Transverse colon (tissue), 4 donors: ENCODE results near the gene KCNE1. TPM values are rescaled to one million over a fixed set of nuclear protein-coding genes. Genes with fewer than 3 reads are reported as not detected.

ENCODE experiments used
- DNase-seq: peaks from one replicate; pipeline ENCODE4 v3.0.0-alpha.2; 2019
- H3K27ac ChIP-seq, 4 donors: fragments of 200-600 bp; sonication (generic); 2 replicates each; pipeline ENCODE4 v1.5.1; 2016 to 2018; ENCODE audit warnings: inconsistent platforms in 4 of 4
- H3K27me3 ChIP-seq: fragments of 200-600 bp; sonication (generic); 2 replicates; pipeline ENCODE4 v1.5.1; 2017; ENCODE audit warnings: inconsistent platforms
- H3K36me3 ChIP-seq, 4 donors: fragments of 200-600 bp; sonication (generic); 2 replicates each; pipeline ENCODE4 v1.5.1; 2017 to 2019; ENCODE audit warnings: inconsistent platforms in 4 of 4
- H3K4me1 ChIP-seq, 4 donors: fragments of 200-600 bp; sonication (generic); 2 replicates each; pipeline ENCODE4 v1.5.1; 2017 to 2020; ENCODE audit warnings: inconsistent platforms in 4 of 4
- H3K4me3 ChIP-seq, 4 donors: fragments of 200-600 bp; sonication (generic); 1 replicate in 1 of 4; 2 replicates in 3 of 4; pipeline versions ENCODE4 v1.5.1 to v1.6.1; 2017 to 2019; ENCODE audit warnings: inconsistent platforms in 4 of 4
- H3K9me3 ChIP-seq, 2 donors: fragments of 200-600 bp; sonication (generic); 2 replicates each; pipeline ENCODE4 v1.5.1; 2017 to 2019; ENCODE audit warnings: inconsistent platforms in 2 of 2
- EP300 ChIP-seq: sonication (generic); formaldehyde crosslinking; IDR thresholded peaks from one replicate; pipeline ENCODE4 v1.6.1; 2017; ENCODE audit warnings: antibody characterized with exemption, low read depth
- POLR2A ChIP-seq: fragments of 450-650 bp; IDR thresholded peaks from one replicate; pipeline ENCODE4 v1.6.1; 2016; ENCODE audit warnings: antibody characterized with exemption, mild to moderate bottlenecking, moderate library complexity
- POLR2AphosphoS5 ChIP-seq, 3 donors: sonication (generic); formaldehyde crosslinking; IDR thresholded peaks; one replicate each; pipeline ENCODE4 v1.6.1; 2016; ENCODE audit warnings: antibody characterized with exemption in 3 of 3
- WGBS, 2 donors: methylation state at CpG; one replicate each; pipeline ENCODE4 v1.1.5; 2018; ENCODE audit warnings: low coverage in 1 of 2; 5-methylcytosine and 5-hydroxymethylcytosine counted together
- in situ Hi-C, 4 donors: fragments of 200-750 bp; cut with MboI; loops; one replicate each; pipeline versions ENCODE4 v1.15.0 to v1.15.1; 2017; ENCODE audit warnings: low sequenced_read_pairs in 3 of 4, low pct_ligation_motif_present in 1 of 4, low pct_unique_long_range_greater_than_20kb in 1 of 4
- intact Hi-C: fragments of 100-400 bp; cut with DNase I; formaldehyde crosslinking; loops from one replicate; pipeline ENCODE4 v1.15.1; 2023; ENCODE audit warnings: low total_unique reads
- total RNA-seq, 4 donors: library from RNA; depleted of rRNA; stranded (reverse); fragments of >200 nt; gene quantifications; one replicate each; pipeline ENCODE4 v1.1.0, GENCODE V29; 2016
- TF ChIP-seq, protein P1 (sequence below), 5 experiments: fragments of 200-600 bp in 3 of 5; fragments of 450-650 bp in 2 of 5; sonication (generic) in 3 of 5; IDR thresholded peaks; 1 replicate in 2 of 5; 2 replicates in 3 of 5; pipeline ENCODE4 v1.5.1; 2016 to 2017; ENCODE audit warnings: antibody characterized with exemption in 5 of 5, inconsistent platforms in 3 of 5, mild to moderate bottlenecking in 2 of 5, moderate library complexity in 1 of 5

Gene KCNE1
- total RNA-seq, 4 donors from 2014 or later: 1.5 to 2.6 (median 2.4) TPM; not detected in 1

DNA sequence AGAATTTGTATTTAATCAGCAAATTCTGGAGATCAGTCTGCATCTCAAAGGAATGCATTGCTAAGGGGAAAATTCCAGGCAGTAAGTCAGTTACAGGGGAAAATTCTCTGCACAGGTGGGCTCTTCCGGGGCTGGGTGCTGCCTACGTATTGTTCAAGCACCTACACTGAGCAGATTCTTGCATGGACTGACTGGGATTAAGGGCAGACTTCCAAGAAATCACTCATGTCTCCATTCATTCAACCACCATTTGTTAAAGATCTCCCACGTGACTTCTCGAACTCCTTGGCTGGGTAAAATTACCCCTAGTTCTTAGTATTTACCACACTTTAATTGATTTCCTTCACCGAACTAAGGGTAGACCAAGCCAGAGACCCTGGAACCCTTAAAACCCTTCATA, 28.2 kb upstream of the KCNE1 start:
- no peak for DNase-seq
- peaks cover 5 to 20% (median 20%) of the 10 kb centered on the region in 4 donors for H3K4me1 ChIP-seq
- no peaks in the 10 kb centered on the region for H3K9me3 ChIP-seq
- no peaks in the 10 kb centered on the region for H3K27me3 ChIP-seq
- TF ChIP-seq POLR2A: no peak
- no peak for TF ChIP-seq POLR2AphosphoS5 (IDR thresholded peaks at IDR 0.05)
- no peak for TF ChIP-seq EP300
- TF ChIP-seq, protein P1, sequence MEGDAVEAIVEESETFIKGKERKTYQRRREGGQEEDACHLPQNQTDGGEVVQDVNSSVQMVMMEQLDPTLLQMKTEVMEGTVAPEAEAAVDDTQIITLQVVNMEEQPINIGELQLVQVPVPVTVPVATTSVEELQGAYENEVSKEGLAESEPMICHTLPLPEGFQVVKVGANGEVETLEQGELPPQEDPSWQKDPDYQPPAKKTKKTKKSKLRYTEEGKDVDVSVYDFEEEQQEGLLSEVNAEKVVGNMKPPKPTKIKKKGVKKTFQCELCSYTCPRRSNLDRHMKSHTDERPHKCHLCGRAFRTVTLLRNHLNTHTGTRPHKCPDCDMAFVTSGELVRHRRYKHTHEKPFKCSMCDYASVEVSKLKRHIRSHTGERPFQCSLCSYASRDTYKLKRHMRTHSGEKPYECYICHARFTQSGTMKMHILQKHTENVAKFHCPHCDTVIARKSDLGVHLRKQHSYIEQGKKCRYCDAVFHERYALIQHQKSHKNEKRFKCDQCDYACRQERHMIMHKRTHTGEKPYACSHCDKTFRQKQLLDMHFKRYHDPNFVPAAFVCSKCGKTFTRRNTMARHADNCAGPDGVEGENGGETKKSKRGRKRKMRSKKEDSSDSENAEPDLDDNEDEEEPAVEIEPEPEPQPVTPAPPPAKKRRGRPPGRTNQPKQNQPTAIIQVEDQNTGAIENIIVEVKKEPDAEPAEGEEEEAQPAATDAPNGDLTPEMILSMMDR (IDR thresholded peaks at IDR 0.05): no peak
- in situ Hi-C loops (no loop called here), intact Hi-C loops (loop anchor here (5.0 kb wide), 1 partner anchor 42 kb away; no protein-coding TSS in a partner anchor)
- H3K36me3 ChIP-seq: no peaks in the 10 kb centered on the region
- H3K27ac ChIP-seq: no peak overlapping the region
- H3K4me3 ChIP-seq: no peak overlapping the region
- 88 to 92% methylated on average over 2 to 5 of the region's 5 CpGs for WGBS, 2 donors

DNA sequence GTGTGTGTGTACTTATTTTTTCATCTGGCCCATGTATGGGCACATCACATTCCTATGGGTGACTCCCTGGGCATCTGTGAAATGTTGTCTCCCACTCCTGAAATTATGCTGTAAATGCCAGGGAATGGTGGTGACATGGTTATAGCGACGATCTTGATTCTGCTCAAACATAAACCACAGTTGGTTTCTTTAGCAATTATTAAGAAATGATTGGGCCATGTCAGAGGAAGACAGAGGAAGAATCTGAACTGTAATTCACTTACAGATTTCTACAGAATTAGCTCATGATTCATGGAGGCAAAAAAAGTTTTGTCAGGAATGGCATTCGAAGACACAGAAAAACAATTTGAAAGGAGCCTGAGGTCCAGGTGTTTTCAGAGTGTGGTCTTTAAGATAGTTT, 25.8 kb upstream of the KCNE1 start:
- Histone ChIP-seq H3K27me3 (no peaks in the 10 kb centered on the region), H3K9me3 (no peaks in the 10 kb centered on the region), H3K4me1 (peaks cover 0 to 4% (median 0%) of the 10 kb centered on the region in 4 donors), H3K4me3 (no peak overlapping the region), H3K27ac (no peak overlapping the region), H3K36me3 (no peaks in the 10 kb centered on the region)
- no peak for TF ChIP-seq POLR2AphosphoS5 (IDR thresholded peaks at IDR 0.05)
- TF ChIP-seq, protein P1 (IDR thresholded peaks at IDR 0.05): no peak
- no peak for TF ChIP-seq POLR2A
- no peak for TF ChIP-seq EP300
- WGBS, 2 donors: 89 to 97% methylated on average over 3 of the region's 3 CpGs
- in situ Hi-C loops: no loop called here
- DNase-seq: no peak
- intact Hi-C loops: no loop called here

DNA sequence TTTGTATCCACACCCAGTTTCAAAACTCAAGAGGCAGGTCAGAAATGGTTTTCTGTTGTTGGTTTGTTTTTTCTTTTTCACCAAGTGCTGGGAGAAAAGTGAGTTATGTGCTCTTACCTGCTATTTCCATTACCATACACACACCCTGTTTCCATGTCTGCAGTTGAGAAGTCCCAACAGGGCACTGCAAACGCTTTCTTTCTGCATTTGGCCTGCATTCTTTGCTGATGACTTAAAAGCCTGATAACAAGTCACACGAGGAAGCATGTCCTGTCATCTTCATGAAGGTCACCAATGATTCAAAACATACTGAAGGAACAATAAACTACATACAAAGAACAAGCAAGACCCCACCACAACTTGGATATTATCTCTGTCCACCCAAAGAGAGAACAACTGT, 24.8 kb upstream of the KCNE1 start:
- H3K27ac ChIP-seq: no peak overlapping the region
- no peaks in the 10 kb centered on the region for H3K36me3 ChIP-seq
- DNase-seq: no peak
- 35 to 54% methylated on average over 2 of the region's 2 CpGs for WGBS, 2 donors
- in situ Hi-C loops (no loop called here), intact Hi-C loops (no loop called here)
- H3K27me3 ChIP-seq: no peaks in the 10 kb centered on the region
- H3K4me3 ChIP-seq: no peak overlapping the region
- H3K9me3 ChIP-seq: no peaks in the 10 kb centered on the region
- TF ChIP-seq, protein P1 (IDR thresholded peaks at IDR 0.05): no peak
- TF ChIP-seq POLR2AphosphoS5 (IDR thresholded peaks at IDR 0.05): no peak
- no peak for TF ChIP-seq EP300
- no peak for TF ChIP-seq POLR2A
- H3K4me1 ChIP-seq: no peaks in the 10 kb centered on the region

DNA sequence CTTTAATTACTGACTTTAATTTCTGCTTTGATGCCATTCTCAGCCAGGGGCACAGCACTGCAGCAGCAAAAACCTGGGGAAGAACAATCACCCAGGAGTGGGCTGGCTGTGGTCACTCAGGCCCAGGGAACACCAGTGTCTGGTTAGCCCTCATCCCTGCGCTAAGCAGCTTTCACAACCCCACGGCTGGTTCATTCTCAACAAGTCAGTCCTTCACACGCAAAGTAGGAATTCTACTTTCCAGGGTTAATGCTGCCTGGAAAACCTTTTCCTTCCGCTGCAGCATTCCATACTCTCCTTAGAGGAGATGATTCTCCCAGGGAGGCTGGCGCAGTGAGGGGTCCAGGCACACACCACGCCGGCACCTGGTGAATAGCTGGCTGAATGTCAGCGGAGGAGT, 24.3 kb upstream of the KCNE1 start:
- WGBS, 2 donors: 89 to 97% methylated on average over 3 to 8 of the region's 8 CpGs
- Histone ChIP-seq H3K27me3 (no peaks in the 10 kb centered on the region), H3K36me3 (no peaks in the 10 kb centered on the region), H3K9me3 (no peaks in the 10 kb centered on the region), H3K4me3 (no peak overlapping the region), H3K4me1 (no peaks in the 10 kb centered on the region), H3K27ac (no peak overlapping the region)
- TF ChIP-seq EP300: no peak
- TF ChIP-seq, protein P1 (IDR thresholded peaks at IDR 0.05): no peak
- no peak for TF ChIP-seq POLR2A
- TF ChIP-seq POLR2AphosphoS5 (IDR thresholded peaks at IDR 0.05): no peak
- intact Hi-C loops: no loop called here
- in situ Hi-C loops: no loop called here
- DNase-seq: no peak
